ENCODE results near the gene CADM1.

The CADM1 gene

DNA sequence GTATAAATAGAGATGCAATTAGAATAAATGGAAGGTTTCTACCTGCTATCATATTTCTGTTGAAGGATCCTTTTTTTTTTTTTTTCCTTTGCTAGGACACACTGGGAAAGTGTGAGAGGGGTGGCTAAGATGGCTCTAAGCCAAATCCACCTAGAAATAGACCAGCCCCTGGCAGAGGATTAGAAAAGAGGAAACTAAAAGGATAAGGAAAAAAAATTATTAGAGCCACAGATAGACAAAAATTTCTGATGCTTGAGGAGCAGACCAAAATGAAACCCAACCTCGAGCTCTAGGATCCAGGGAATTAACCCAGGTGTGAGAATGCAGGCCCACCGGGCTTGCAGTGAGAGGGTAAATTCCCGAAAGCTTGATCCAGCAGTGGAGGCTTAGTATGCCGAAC is 262.3 kb downstream of the CADM1 start:
- no peak overlapping the region for H3K4me2 ChIP-seq (ENCODE audit: low read depth, low read length)
- H3K36me3 ChIP-seq (replicated peaks; ENCODE audit: insufficient read depth, low read length): 0 out of 2 replicates have a peak, but pooled peaks cover 12% of the 10 kb centered on the region
- H3F3A ChIP-seq (ENCODE audit: insufficient read depth, low read length): no peaks in the 10 kb centered on the region
- H3K4me3 ChIP-seq (ENCODE audit: low read length): no peak overlapping the region
- H3K9me2 ChIP-seq (replicated peaks; ENCODE audit: insufficient read depth, low read length): no peaks in the 10 kb centered on the region
- TF ChIP-seq EZH2 (optimal IDR thresholded peaks at IDR 0.05; ENCODE audit: low read depth, low read length): no peak
- TF ChIP-seq, protein P1, sequence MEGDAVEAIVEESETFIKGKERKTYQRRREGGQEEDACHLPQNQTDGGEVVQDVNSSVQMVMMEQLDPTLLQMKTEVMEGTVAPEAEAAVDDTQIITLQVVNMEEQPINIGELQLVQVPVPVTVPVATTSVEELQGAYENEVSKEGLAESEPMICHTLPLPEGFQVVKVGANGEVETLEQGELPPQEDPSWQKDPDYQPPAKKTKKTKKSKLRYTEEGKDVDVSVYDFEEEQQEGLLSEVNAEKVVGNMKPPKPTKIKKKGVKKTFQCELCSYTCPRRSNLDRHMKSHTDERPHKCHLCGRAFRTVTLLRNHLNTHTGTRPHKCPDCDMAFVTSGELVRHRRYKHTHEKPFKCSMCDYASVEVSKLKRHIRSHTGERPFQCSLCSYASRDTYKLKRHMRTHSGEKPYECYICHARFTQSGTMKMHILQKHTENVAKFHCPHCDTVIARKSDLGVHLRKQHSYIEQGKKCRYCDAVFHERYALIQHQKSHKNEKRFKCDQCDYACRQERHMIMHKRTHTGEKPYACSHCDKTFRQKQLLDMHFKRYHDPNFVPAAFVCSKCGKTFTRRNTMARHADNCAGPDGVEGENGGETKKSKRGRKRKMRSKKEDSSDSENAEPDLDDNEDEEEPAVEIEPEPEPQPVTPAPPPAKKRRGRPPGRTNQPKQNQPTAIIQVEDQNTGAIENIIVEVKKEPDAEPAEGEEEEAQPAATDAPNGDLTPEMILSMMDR (IDR thresholded peaks at IDR 0.05; ENCODE audit: low read length): no peak
- no peak for TF ChIP-seq EZH2phosphoT487 (IDR thresholded peaks at IDR 0.05; ENCODE audit: low read length)
- no peaks in the 10 kb centered on the region for H3K27me3 ChIP-seq (replicated peaks; ENCODE audit: insufficient read depth, low read length)
- H4K20me1 ChIP-seq (ENCODE audit: insufficient read depth, low read length): no peaks in the 10 kb centered on the region
- H3K4me1 ChIP-seq (ENCODE audit: low read length): no peaks in the 10 kb centered on the region
- DNase-seq: no peak
- H3K27ac ChIP-seq (ENCODE audit: low read length): no peak overlapping the region
- no peak overlapping the region for H3K9ac ChIP-seq (ENCODE audit: low read length)
- H3K79me2 ChIP-seq (ENCODE audit: low read length): peaks cover 30% of the 10 kb centered on the region
- no peak overlapping the region for H2AFZ ChIP-seq (ENCODE audit: low read length)
- no peaks in the 10 kb centered on the region for H3K9me3 ChIP-seq (replicated peaks; ENCODE audit: insufficient read depth, low read length)

DNA sequence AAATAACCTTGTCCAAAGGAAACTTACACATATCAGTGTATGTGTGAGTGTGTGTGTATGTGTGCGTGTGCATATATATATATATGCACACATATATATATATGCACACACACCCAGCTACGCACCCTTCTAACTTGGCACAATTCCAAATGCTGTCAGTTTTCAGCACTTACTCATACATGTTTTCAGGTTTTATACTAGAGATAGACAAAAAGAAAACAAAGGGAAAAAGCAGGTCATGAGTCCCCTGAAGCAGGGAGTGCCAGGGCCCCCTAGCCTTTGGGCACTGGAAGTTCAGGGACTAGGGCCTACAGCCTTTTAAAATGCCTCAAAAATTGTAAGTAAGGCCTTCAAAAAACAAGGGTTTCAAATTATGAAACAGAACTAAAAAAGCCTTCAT is 265.4 kb downstream of the CADM1 start:
- Histone ChIP-seq H3K79me2 (ENCODE audit: low read length) (peaks cover 14% of the 10 kb centered on the region), H3K9me3 (replicated peaks; ENCODE audit: insufficient read depth, low read length) (no peaks in the 10 kb centered on the region), H3K27ac (ENCODE audit: low read length) (no peak overlapping the region), H3K36me3 (replicated peaks; ENCODE audit: insufficient read depth, low read length) (0 out of 2 replicates have a peak, but pooled peaks cover 12% of the 10 kb centered on the region), H3F3A (ENCODE audit: insufficient read depth, low read length) (no peaks in the 10 kb centered on the region), H3K4me1 (ENCODE audit: low read length) (0 out of 2 replicates have a peak, but pooled peaks cover 3% of the 10 kb centered on the region), H3K9ac (ENCODE audit: low read length) (no peak overlapping the region), H3K4me3 (ENCODE audit: low read length) (no peak overlapping the region), H3K9me2 (replicated peaks; ENCODE audit: insufficient read depth, low read length) (no peaks in the 10 kb centered on the region), H4K20me1 (ENCODE audit: insufficient read depth, low read length) (no peaks in the 10 kb centered on the region), H2AFZ (ENCODE audit: low read length) (no peak overlapping the region), H3K4me2 (ENCODE audit: low read depth, low read length) (no peak overlapping the region), H3K27me3 (replicated peaks; ENCODE audit: insufficient read depth, low read length) (no peaks in the 10 kb centered on the region)
- TF ChIP-seq EZH2phosphoT487 (IDR thresholded peaks at IDR 0.05; ENCODE audit: low read length) (no peak), EZH2 (optimal IDR thresholded peaks at IDR 0.05; ENCODE audit: low read depth, low read length) (no peak)
- TF ChIP-seq, protein P1 (IDR thresholded peaks at IDR 0.05; ENCODE audit: low read length): no peak
- DNase-seq: no peak

DNA sequence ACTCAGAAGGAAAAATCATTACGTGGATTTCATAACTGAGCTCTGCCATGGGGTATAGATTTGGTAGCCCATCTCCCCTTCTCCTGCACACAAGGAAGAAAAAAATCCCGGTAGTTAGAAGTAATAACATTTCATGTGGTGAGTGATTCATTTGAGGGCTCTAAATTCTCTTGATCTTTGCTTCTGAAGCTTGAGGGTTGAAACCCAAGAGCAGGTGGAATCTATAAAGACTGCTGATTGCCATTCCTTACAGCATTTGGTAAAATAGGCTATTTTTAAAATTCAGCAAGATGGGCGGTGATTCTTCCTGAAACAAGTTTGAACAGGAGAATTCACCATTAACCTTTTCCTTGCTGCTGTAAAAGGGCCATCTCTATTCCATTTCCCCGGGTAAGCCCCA is 266.1 kb downstream of the CADM1 start:
- TF ChIP-seq EZH2 (optimal IDR thresholded peaks at IDR 0.05; ENCODE audit: low read depth, low read length): no peak
- TF ChIP-seq, protein P1 (IDR thresholded peaks at IDR 0.05; ENCODE audit: low read length): no peak
- TF ChIP-seq EZH2phosphoT487 (IDR thresholded peaks at IDR 0.05; ENCODE audit: low read length): no peak
- DNase-seq: no peak
- H4K20me1 ChIP-seq (ENCODE audit: insufficient read depth, low read length): no peaks in the 10 kb centered on the region

More for the DNA sequence above, 266.1 kb downstream of the CADM1 start:
- 0 out of 2 replicates have a peak, but pooled peaks cover 4% of the 10 kb centered on the region for H3K4me1 ChIP-seq (ENCODE audit: low read length)
- no peaks in the 10 kb centered on the region for H3K27me3 ChIP-seq (replicated peaks; ENCODE audit: insufficient read depth, low read length)
- no peaks in the 10 kb centered on the region for H3K9me3 ChIP-seq (replicated peaks; ENCODE audit: insufficient read depth, low read length)
- no peak overlapping the region for H3K4me3 ChIP-seq (ENCODE audit: low read length)
- peaks cover 7% of the 10 kb centered on the region for H3K79me2 ChIP-seq (ENCODE audit: low read length)
- H3K4me2 ChIP-seq (ENCODE audit: low read depth, low read length): no peak overlapping the region
- no peaks in the 10 kb centered on the region for H3F3A ChIP-seq (ENCODE audit: insufficient read depth, low read length)
- H3K27ac ChIP-seq (ENCODE audit: low read length): no peak overlapping the region
- H3K9ac ChIP-seq (ENCODE audit: low read length): no peak overlapping the region
- H3K36me3 ChIP-seq (replicated peaks; ENCODE audit: insufficient read depth, low read length): 0 out of 2 replicates have a peak, but pooled peaks cover 12% of the 10 kb centered on the region
- H2AFZ ChIP-seq (ENCODE audit: low read length): no peak overlapping the region
- no peaks in the 10 kb centered on the region for H3K9me2 ChIP-seq (replicated peaks; ENCODE audit: insufficient read depth, low read length)
